OCI-LY7 (cell line): ENCODE data around the gene MMP11. TPM values are rescaled to one million over a fixed set of nuclear protein-coding genes. Genes with fewer than 3 reads are reported as not detected.

ENCODE experiments used
- BruUV-seq: library from RNA; stranded (reverse); fragments of 400-500 nt; replicated peaks from 2 replicates; lab custom pipeline; 2021; lab: Mats Ljungman, UMichigan
- CTCF ChIA-PET: fragments of 300-600 bp; sonication (Branson Sonifier 250); formaldehyde crosslinking; loops from one replicate; lab custom pipeline; 2022; ENCODE audit warnings: antibody characterized with exemption; ENCODE audit not compliant: unreplicated experiment; lab: Charles Lee
- POLR2A ChIA-PET: fragments of 300-600 bp; sonication (Branson Sonifier 250); formaldehyde crosslinking; loops from one replicate; lab custom pipeline; 2022; ENCODE audit warnings: antibody characterized with exemption; lab: Charles Lee
- DNase-seq: peaks from one replicate; pipeline ENCODE4 v3.0.0-alpha.2; 2015; ENCODE audit warnings: low spot score
- H2AFZ ChIP-seq: fragments of 200-600 bp; sonication (generic), shearing (Covaris generic); 2 replicates; pipeline ENCODE4 v1.6.1; 2014; ENCODE audit warnings: mild to moderate bottlenecking, antibody characterized with exemption, low read length, moderate library complexity
- H3K27ac ChIP-seq: fragments of 200-600 bp; sonication (generic); 2 replicates; pipeline ENCODE4 v1.5.1; 2014; ENCODE audit warnings: mixed run types, low read depth, mild to moderate bottlenecking, moderate library complexity, low read length, inconsistent platforms; ENCODE audit not compliant: poor library complexity, severe bottlenecking
- H3K36me3 ChIP-seq: fragments of 200-600 bp; sonication (generic); 2 replicates; pipeline ENCODE4 v1.6.1; 2014; ENCODE audit warnings: mild to moderate bottlenecking, antibody characterized with exemption, low read length, moderate library complexity, mixed read lengths; ENCODE audit not compliant: insufficient read depth
- H3K4me1 ChIP-seq: fragments of 200-600 bp; sonication (generic); 2 replicates; pipeline ENCODE4 v1.5.1; 2014; ENCODE audit warnings: mild to moderate bottlenecking, low read length; ENCODE audit not compliant: insufficient read depth, poor library complexity, severe bottlenecking
- H3K4me2 ChIP-seq: fragments of 200-600 bp; sonication (generic); 2 replicates; pipeline ENCODE4 v1.6.1; 2014; ENCODE audit warnings: mild to moderate bottlenecking, low read length
- H3K4me3 ChIP-seq: fragments of 200-600 bp; sonication (generic); 2 replicates; pipeline ENCODE4 v1.5.1; 2014; ENCODE audit warnings: mild to moderate bottlenecking, low read depth, low read length; ENCODE audit not compliant: poor library complexity, severe bottlenecking
- H3K79me2 ChIP-seq: fragments of 200-600 bp; sonication (generic); 2 replicates; pipeline ENCODE4 v1.6.1; 2016; ENCODE audit warnings: low read depth, mild to moderate bottlenecking, low read length, moderate library complexity, mixed read lengths; ENCODE audit not compliant: insufficient read depth
- H3K9me2 ChIP-seq: fragments of 200-600 bp; sonication (generic); 2 replicates; pipeline ENCODE4 v1.6.1; 2016; ENCODE audit warnings: mild to moderate bottlenecking, low read length, mixed read lengths; ENCODE audit not compliant: insufficient read depth
- H3K9me3 ChIP-seq: fragments of 200-600 bp; sonication (generic); 2 replicates; pipeline ENCODE4 v1.6.1; 2014; ENCODE audit warnings: mild to moderate bottlenecking, mixed run types, low read length, mixed read lengths
- H4K20me1 ChIP-seq: fragments of 200-600 bp; sonication (generic); 2 replicates; pipeline ENCODE4 v1.6.1; 2014; ENCODE audit warnings: mild to moderate bottlenecking, antibody characterized with exemption, low read length, moderate library complexity, mixed read lengths; ENCODE audit not compliant: insufficient read depth
- EZH2phosphoT487 ChIP-seq: fragments of 200-600 bp; sonication (generic); IDR thresholded peaks from 2 replicates; pipeline ENCODE4 v1.6.1; 2018; ENCODE audit warnings: low read depth, borderline replicate concordance, mild to moderate bottlenecking, mixed run types, antibody characterized with exemption, low read length, moderate library complexity, mixed read lengths
- intact Hi-C: fragments of 100-400 bp; cut with micrococcal nuclease; formaldehyde crosslinking; loops from one replicate; pipeline ENCODE4 v1.10.0; 2022; ENCODE audit not compliant: unreplicated experiment
- total RNA-seq, 2 experiments: library from RNA; depleted of rRNA in 1 of 2; stranded (reverse); fragments of >200 nt in 1 of 2; shearing (Covaris generic) in 1 of 2; gene quantifications; 2 replicates each; pipeline ENCODE4 v1.2.3, GENCODE V29; 2014 to 2022
- TF ChIP-seq, protein P1 (sequence below): fragments of 200-600 bp; sonication (generic); conservative IDR thresholded peaks from 2 replicates; pipeline ENCODE4 v1.5.1; 2014; ENCODE audit warnings: mild to moderate bottlenecking, antibody characterized with exemption, low read length, moderate library complexity, mixed read lengths

The MMP11 gene
- total RNA-seq, 2 experiments from 2014 or later: 9.2 to 12.9 TPM

DNA sequence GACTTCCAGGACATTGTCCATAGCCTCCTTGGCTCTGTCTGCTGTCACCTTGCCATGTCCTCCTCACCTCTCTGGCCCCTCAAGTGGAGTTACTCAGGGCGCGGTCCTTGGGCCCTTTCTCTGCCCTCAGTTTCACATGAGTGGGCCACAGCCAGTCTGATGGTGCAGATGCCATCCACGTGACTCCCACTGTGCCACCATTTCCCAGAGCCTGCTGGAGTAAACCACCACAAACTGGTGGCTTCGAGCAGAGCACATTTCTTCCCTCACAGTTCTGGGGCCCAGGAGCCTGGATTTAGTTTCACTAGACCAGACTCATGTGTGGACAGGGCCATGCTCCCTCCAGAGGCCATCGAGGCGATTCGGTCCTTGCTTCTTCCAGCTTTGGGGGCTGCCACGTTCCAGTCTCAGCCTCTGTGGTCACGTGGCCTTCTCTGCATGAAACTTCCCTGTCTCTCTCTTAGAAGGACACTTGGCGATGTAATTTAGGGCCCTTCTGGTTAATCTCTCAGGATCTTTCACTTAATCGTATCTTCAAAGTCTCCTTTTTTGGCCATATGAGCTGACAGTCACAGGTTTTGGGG, 28.7 kb downstream of the MMP11 start:
- ChIA-PET POLR2A (interaction anchor here (0.6 to 2.0 kb wide), 3 partner anchors 44 to 48 kb away, joined by 4 to 10 read pairs (median 4); no protein-coding TSS in a partner anchor), CTCF (no interaction called here)
- peak; percentile 70 for DNase-seq
- H3K4me2 ChIP-seq: peak overlapping the region; percentile 72
- no peak for TF ChIP-seq EZH2phosphoT487
- TF ChIP-seq, protein P1, sequence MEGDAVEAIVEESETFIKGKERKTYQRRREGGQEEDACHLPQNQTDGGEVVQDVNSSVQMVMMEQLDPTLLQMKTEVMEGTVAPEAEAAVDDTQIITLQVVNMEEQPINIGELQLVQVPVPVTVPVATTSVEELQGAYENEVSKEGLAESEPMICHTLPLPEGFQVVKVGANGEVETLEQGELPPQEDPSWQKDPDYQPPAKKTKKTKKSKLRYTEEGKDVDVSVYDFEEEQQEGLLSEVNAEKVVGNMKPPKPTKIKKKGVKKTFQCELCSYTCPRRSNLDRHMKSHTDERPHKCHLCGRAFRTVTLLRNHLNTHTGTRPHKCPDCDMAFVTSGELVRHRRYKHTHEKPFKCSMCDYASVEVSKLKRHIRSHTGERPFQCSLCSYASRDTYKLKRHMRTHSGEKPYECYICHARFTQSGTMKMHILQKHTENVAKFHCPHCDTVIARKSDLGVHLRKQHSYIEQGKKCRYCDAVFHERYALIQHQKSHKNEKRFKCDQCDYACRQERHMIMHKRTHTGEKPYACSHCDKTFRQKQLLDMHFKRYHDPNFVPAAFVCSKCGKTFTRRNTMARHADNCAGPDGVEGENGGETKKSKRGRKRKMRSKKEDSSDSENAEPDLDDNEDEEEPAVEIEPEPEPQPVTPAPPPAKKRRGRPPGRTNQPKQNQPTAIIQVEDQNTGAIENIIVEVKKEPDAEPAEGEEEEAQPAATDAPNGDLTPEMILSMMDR: no peak
- no TSS peak for BruUV-seq
- H3K9me3 ChIP-seq: 0 out of 2 replicates have a peak, but pooled peaks cover 3% of the 10 kb centered on the region
- peaks cover 87% of the 10 kb centered on the region for H3K4me1 ChIP-seq
- no peaks in the 10 kb centered on the region for H3K9me2 ChIP-seq
- peaks cover 33% of the 10 kb centered on the region; the same call in 1 of the 2 replicates for H3K79me2 ChIP-seq
- H3K27ac ChIP-seq: peak overlapping the region; percentile 97
- peak overlapping the region; percentile 32 for H3K4me3 ChIP-seq
- intact Hi-C loops: loop anchor here (1.0 to 5.0 kb wide), 3 partner anchors 15 to 626 kb away; partner anchors contain the start of genes ADORA2A and SMARCB1
- no peaks in the 10 kb centered on the region for H4K20me1 ChIP-seq
- H2AFZ ChIP-seq: no peak overlapping the region
- peaks cover 80% of the 10 kb centered on the region for H3K36me3 ChIP-seq

DNA sequence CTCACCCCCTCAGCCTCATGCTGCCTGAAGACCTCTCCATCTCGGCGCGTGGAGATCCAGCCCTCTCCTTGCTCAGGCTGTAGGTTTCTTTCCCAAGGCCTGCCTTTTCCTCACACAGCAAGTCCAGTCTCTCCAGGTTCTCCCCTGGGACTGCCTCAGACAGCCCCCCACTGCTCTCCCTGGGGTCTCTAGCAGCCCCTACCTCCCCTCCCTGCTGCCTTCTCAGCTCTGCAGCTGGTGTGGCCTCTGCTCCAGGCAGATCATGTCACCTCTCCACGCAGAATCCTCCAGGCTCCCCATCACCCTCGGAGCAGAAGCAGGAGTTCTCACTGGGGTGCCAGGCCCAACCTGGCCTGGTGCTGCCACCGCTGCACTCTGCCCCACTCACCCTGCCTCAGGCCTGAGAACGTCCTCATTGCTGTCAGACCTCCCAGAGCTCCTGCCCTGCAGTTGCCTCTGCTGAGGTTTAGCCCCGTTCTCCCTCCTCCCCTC, 29.3 kb downstream of the MMP11 start:
- TF ChIP-seq, protein P1: no peak
- no peak for TF ChIP-seq EZH2phosphoT487
- no TSS peak for BruUV-seq
- H3K9me3 ChIP-seq: 0 out of 2 replicates have a peak, but pooled peaks cover 3% of the 10 kb centered on the region
- H3K79me2 ChIP-seq: peaks cover 33% of the 10 kb centered on the region; the same call in 1 of the 2 replicates
- no peaks in the 10 kb centered on the region for H4K20me1 ChIP-seq
- ChIA-PET CTCF (interaction anchor here (0.5 kb wide), 1 partner anchor 44 kb away, joined by 4 read pairs; no protein-coding TSS in a partner anchor), POLR2A (interaction anchor here (0.6 to 2.0 kb wide), 5 partner anchors 11 to 56 kb away, joined by 3 to 10 read pairs (median 4); partner anchors contain the start of gene SLC2A11)
- intact Hi-C loops: loop anchor here (1.0 to 5.0 kb wide), 3 partner anchors 15 to 625 kb away; partner anchors contain the start of genes ADORA2A and SMARCB1
- H3K4me3 ChIP-seq: peak overlapping the region; percentile 4
- peak overlapping the region; percentile 97 for H3K27ac ChIP-seq
- H3K4me2 ChIP-seq: peak overlapping the region; percentile 72
- peaks cover 79% of the 10 kb centered on the region for H3K36me3 ChIP-seq
- no peaks in the 10 kb centered on the region for H3K9me2 ChIP-seq
- no peak for DNase-seq
- H3K4me1 ChIP-seq: peaks cover 93% of the 10 kb centered on the region
- no peak overlapping the region for H2AFZ ChIP-seq
